Measurements from ENCODE around the gene STX8.

STX8 gene

GRCh38 chr17:9554715-9555114 lies 20.9 kb downstream of the STX8 start:
- peak; percentile 69 for DNase-seq (ENCODE audit: low spot score)

GRCh38 chr17:9553596-9553995 lies 22.0 kb downstream of the STX8 start:
- DNase-seq (ENCODE audit: low spot score) = no peak

- DNase-seq (ENCODE audit: low spot score) = no peak
Observed at GRCh38 chr17:9553181-9553580, 22.4 kb downstream of the STX8 start.

GRCh38 chr17:9549215-9549614 lies 26.4 kb downstream of the STX8 start:
- no peak for DNase-seq (ENCODE audit: low spot score)

- DNase-seq (ENCODE audit: low spot score) = no peak
Observed at GRCh38 chr17:9544221-9544620, 31.4 kb downstream of the STX8 start.

- DNase-seq (ENCODE audit: low spot score) = no peak
Observed at GRCh38 chr17:9541718-9542117, 33.9 kb downstream of the STX8 start.

- no peak for DNase-seq (ENCODE audit: low spot score)
Observed at GRCh38 chr17:9538626-9539025, 37.0 kb downstream of the STX8 start.

- no peak for DNase-seq (ENCODE audit: low spot score)
Observed at GRCh38 chr17:9537177-9537776, 38.3 kb downstream of the STX8 start.

- no peak for DNase-seq (ENCODE audit: low spot score)
Observed at GRCh38 chr17:9536061-9536460, 39.6 kb downstream of the STX8 start.

- DNase-seq (ENCODE audit: low spot score) = no peak
Observed at GRCh38 chr17:9533441-9533840, 42.2 kb downstream of the STX8 start.

- no peak for DNase-seq (ENCODE audit: low spot score)
Observed at GRCh38 chr17:9532715-9533114, 42.9 kb downstream of the STX8 start.

GRCh38 chr17:9531034-9531433 lies 44.6 kb downstream of the STX8 start:
- DNase-seq (ENCODE audit: low spot score) = no peak

- peak; percentile 42 for DNase-seq (ENCODE audit: low spot score)
Observed at GRCh38 chr17:9529033-9529700, 46.5 kb downstream of the STX8 start.

GRCh38 chr17:9527788-9528187 lies 47.8 kb downstream of the STX8 start:
- DNase-seq (ENCODE audit: low spot score) = no peak

- peak; percentile 62 for DNase-seq (ENCODE audit: low spot score)
Observed at GRCh38 chr17:9522074-9522473, 53.5 kb downstream of the STX8 start.

- DNase-seq (ENCODE audit: low spot score) = no peak
Observed at GRCh38 chr17:9521062-9521461, 54.6 kb downstream of the STX8 start.

GRCh38 chr17:9520649-9521048 lies 55.0 kb downstream of the STX8 start:
- DNase-seq (ENCODE audit: low spot score) = no peak

GRCh38 chr17:9519583-9520272 lies 55.9 kb downstream of the STX8 start:
- DNase-seq (ENCODE audit: low spot score) = no peak

- no peak for DNase-seq (ENCODE audit: low spot score)
Observed at GRCh38 chr17:9517396-9517795, 58.2 kb downstream of the STX8 start.

GRCh38 chr17:9513266-9513665 lies 62.4 kb downstream of the STX8 start:
- DNase-seq (ENCODE audit: low spot score) = no peak

GRCh38 chr17:9512323-9513168 lies 63.1 kb downstream of the STX8 start:
- peak; percentile 48 for DNase-seq (ENCODE audit: low spot score)

GRCh38 chr17:9509236-9509816 lies 66.3 kb downstream of the STX8 start:
- DNase-seq (ENCODE audit: low spot score) = no peak

Data from RKO (cell line).